GM18520 (cell line): Measurements from ENCODE around the gene IGSF21.

Experiments used
- ATAC-seq: cut with Tn5 transposase; IDR thresholded peaks from one replicate; pipeline ENCODE4 v1.9.1; 2021; ENCODE audit not compliant: unreplicated experiment

Gene IGSF21

DNA sequence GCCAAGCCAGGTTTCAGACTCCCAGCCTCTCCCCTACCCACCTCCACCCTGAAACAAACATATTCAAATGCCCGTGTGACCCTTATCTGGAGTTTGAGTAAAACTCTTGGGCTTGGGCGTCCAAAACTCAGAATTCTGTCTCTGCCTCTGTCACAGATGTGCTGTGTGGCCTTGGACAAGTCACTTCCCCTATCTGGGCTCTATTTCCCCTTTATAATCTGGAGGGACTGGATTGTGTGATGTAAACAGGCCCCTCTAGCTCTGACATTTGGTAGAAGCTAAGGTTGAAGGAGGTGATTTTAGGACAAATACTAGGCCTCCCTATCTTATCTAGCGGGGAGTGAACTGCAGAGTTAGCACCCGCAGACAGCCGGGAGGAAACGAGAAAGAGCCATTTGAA, 67.5 kb downstream of the IGSF21 start:
- no peak for ATAC-seq

DNA sequence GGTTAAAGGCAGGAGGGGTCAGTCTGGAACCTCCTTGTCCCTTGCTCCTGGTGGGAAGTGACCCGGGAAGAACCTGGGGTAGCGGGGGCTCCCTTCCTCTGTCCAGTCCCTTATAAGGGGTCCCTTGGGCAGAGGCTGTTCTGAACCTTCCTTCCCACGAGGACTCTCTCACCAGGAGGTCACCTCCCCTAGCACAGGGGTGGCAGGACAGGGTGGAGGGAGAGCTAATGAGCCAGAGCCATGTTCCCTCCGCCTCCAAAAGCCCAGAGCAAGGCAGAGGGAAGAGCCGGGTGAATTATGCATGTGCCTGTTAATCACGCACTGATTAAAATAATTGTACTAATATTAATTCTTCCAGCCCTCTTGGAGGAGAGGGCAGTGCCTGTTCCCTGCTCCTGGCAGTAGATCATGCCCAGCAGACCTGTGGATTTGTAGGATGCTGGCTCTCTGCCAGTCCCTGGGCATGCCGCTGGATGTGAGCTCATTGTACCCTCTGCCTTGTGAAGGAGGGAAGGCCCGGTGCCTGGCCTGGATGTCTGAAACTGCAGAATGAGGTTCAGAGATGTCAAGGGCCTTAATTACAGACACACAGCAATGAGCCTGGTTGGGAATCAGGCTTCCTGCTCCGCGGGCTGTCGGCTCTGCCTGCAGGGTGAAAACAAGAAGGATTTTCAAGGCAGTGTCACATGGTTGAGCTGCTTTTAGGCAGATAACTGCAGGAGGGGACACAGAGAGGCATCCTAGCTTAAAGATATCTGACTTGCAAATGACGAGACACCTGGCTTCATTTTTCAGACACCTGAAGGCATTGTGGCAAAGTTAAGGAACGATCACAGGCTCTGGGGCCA, 68.2 kb downstream of the IGSF21 start:
- ATAC-seq, result no peak

- ATAC-seq, result no peak
These were observed 69.0 kb downstream of the IGSF21 start for GRCh38 chr1:18176619-18177018.

DNA sequence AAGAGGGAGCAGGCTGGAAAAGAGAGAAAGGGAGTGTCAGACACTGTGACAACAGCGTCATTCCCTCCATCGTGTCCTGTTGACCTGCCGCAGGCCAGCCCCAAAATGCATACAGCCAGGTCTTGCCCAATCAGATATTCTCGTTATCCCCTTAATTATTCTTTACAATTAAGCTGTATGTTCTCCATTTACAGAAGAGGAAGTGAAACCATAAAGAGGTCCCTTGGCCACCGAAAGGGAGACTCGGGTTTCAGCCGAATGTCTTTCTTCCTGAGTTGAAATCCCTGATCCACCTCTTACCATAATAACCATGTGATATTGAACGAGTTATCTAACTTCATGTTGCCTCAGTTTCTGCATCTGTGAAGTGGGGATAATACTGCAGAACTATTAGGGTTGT, 70.5 kb downstream of the IGSF21 start:
- no peak for ATAC-seq

- no peak for ATAC-seq
These were observed 71.4 kb downstream of the IGSF21 start for GRCh38 chr1:18179009-18179408.

DNA sequence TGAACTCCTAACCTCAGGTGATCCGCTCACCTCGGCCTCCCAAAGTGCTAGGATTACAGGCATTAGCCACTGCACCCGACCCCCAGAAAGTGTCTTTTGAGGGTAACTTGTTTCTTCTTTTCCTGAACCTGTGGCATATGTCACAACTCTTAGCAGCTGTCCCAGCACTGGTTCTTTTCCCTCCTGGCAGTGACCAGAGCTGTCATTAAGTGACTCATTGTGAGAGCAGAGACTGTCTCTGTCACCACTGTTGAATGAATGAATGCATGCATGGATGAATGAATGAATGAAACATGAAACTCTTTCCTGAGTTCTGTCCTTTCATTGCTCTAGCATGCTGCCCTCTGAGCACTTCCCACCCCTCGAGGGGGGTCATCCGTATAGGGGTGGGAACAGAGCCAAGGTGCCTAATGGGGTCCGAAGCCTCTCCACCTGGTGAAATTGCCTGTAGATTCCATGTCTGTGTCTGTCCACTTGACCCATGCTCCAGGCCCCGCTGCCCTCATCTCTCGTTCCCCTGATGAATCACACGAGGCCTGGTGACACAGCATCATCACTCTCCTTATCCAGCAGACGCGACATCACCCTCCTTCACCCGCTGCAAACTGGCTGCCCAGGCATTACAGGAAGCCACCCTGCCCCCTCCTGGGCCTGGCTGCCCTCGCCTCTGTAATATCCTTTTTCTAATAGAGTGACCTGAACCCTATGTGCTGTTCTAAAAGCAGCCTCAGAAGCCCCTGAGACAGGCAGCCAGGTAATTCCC, 75.0 kb downstream of the IGSF21 start:
- ATAC-seq, result no peak

DNA sequence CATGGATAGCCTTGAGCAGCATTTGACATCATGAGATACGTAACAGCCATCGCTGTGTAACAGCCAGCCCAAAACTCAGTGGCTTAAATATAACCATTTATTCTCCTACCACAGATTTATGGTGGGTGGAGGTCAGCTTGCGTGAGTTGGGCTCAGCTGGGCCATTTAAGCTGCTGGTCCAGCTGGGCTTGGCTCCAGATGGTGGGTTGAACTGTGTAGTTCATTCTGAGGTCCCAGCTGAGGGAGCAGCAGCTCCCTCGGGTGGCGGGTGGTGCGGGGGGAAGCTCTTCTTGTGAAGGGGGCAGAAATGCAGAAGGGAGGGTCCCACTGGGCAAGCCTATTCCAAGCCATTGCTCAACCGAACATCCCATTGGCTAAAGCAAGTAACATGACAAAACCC, 75.9 kb downstream of the IGSF21 start:
- ATAC-seq, result no peak

- no peak for ATAC-seq
These were observed 79.5 kb downstream of the IGSF21 start for GRCh38 chr1:18187054-18187453.

- ATAC-seq, result no peak
These were observed 81.4 kb downstream of the IGSF21 start for GRCh38 chr1:18188820-18189517.

DNA sequence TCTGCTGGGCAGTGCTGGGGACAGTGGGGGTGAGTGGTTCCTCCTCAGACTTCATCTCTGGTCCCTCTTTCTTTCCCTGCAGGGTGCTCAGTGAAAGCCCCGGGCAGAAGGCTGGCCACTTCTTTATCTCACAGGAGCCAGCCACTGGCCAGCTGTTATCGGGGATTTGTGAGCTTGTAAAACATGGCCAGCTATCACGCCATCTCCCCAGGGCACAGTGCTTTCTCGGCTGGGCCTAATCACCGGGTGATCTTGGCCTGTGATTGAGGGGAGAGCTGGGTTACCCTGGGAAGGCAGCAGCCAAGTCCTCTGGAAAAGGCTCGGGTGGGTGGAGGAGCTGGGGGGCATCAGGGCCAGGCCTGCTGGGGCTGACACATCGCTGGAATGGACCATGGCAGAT, 83.0 kb downstream of the IGSF21 start:
- no peak for ATAC-seq

GRCh38 chr1:18191037-18191436, 83.4 kb downstream of the IGSF21 start:
- ATAC-seq, result no peak

GRCh38 chr1:18191481-18192155, 84.0 kb downstream of the IGSF21 start:
- ATAC-seq, result no peak

DNA sequence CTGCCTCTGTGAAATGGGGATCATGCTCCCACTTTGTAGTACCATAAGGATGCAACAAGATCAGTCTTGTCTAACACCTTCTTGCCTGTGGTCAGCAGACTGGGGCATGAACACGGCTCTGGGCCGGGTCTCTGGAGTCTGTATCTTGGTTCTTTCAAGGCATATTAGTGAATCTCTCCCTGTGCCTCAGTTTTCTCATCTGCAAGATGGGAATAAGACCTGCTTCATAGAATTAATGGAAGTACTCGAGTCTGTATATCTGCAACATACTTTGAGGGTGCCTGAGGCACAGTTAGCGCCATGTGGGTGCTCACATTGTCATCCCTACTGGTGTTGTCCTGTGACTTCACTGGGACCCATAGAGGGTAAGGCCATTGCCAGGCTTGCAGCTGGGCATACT, 84.6 kb downstream of the IGSF21 start:
- ATAC-seq, result no peak

GRCh38 chr1:18192974-18193373, 85.4 kb downstream of the IGSF21 start:
- no peak for ATAC-seq

- ATAC-seq, result no peak
These were observed 89.7 kb downstream of the IGSF21 start for GRCh38 chr1:18197299-18197698.

DNA sequence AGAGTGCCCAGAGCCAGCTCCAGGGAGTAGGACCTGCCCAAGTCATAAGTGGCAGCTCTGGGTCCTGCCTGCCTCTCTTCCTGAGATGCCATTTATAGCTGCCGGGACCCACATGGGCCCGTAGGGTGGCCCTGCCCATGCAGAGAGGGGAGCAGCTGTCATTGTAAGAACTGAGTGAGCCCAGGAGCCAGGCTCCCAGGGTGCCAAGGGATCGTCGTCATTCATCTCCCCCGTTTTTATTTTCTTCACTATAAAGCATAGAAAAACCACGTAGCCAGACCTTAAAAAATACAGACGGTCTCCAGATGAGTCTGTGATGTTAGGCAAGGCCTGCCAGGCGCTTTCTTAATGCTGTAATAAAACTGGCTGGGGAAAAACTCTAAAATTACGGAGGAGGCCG, 90.7 kb downstream of the IGSF21 start:
- ATAC-seq, result no peak

- no peak for ATAC-seq
These were observed 91.9 kb downstream of the IGSF21 start for GRCh38 chr1:18199462-18199861.

GRCh38 chr1:18200136-18200717, 92.6 kb downstream of the IGSF21 start:
- no peak for ATAC-seq

DNA sequence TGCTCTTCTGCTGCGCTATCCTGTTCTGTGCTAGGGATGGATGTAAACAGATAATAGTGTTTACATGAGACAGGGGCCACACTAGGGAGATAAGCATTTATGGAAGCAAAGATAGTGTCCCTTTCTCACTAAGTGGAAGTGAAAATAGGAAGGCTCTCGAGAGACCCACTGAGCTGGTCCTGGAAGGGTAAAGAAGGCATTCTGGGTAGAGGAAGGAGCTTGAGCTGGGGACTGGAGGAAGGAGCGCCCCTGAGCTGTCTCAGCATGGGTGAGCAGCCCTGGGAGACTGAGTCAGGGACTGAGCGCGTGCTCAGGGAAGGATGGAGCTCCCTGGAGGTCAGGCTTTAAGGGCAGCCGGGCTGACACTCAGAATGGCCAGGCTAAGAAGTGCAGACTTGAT, 93.3 kb downstream of the IGSF21 start:
- ATAC-seq, result no peak

GRCh38 chr1:18201997-18202719, 94.6 kb downstream of the IGSF21 start:
- no peak for ATAC-seq
